ENCODE measurements around the gene UGT1A9.
"Not testable (repeated sequence)": the region's sequence is repeated elsewhere in the genome, so short reads cannot be mapped to it uniquely, and the experiment has no call there.

The UGT1A9 gene

GRCh38 chr2:233713262-233713615 is 41.5 kb downstream of the UGT1A9 start:
- no peak for DNase-seq

- no peak for DNase-seq
These were observed 42.4 kb downstream of the UGT1A9 start for GRCh38 chr2:233714121-233714520.

GRCh38 chr2:233718552-233718951 is 46.9 kb downstream of the UGT1A9 start, which contains the start of gene UGT1A4:
Gene UGT1A4 (plus strand): TSS chr2:233718736. CDS start chr2:233718821, 85 bp downstream.
- no peak for DNase-seq

DNA sequence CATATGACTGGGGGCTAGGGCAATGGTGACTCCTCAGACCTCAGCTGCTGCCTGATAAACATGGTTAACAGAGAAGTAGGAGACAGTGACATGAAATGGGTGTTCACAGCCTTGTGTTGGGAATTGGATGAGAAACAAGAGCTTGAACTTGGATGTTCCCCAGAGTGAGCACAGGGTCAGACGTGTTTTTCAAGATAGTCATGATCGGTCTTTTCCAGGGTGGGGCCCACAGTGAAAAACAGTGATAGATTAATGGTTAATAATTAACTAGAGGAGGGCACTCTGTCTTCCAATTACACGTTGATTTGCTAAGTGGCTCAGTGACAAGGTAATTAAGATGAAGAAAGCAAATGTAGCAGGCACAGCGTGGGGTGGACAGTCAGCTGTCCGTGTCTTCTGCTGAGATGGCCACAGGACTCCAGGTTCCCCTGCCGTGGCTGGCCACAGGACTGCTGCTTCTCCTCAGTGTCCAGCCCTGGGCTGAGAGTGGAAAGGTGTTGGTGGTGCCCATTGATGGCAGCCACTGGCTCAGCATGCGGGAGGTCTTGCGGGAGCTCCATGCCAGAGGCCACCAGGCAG is 57.1 kb downstream of the UGT1A9 start, which contains the start of gene UGT1A3:
Gene UGT1A3 (plus strand): TSS at position 320 of the 579 bp plus-strand sequence. CDS start 85 bp downstream, at position 405.
- no peak for DNase-seq

- not testable (repeated sequence) for DNase-seq
These were observed 65.4 kb downstream of the UGT1A9 start for GRCh38 chr2:233736868-233737653.

DNA sequence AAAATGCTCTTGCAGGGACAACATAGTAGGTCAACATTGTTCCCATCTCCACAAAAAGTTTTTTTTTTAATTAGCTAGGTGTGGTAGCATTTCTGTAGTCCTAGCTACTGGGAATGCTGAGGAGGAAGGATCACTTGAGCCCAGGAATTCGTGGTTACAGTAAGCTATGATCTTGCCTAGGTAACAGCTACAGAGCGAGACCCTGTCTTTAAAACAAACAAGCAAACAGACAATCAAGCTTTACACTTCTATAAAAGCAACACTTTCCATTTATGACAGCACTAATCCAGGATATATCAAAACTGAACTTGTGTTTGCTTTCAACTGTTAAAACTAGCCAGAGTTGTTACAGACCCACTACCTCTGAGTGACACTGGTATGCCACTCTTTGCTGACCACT is 69.2 kb downstream of the UGT1A9 start:
- no peak for DNase-seq

- no peak for DNase-seq
These were observed 72.0 kb downstream of the UGT1A9 start for GRCh38 chr2:233743464-233744259.

DNA sequence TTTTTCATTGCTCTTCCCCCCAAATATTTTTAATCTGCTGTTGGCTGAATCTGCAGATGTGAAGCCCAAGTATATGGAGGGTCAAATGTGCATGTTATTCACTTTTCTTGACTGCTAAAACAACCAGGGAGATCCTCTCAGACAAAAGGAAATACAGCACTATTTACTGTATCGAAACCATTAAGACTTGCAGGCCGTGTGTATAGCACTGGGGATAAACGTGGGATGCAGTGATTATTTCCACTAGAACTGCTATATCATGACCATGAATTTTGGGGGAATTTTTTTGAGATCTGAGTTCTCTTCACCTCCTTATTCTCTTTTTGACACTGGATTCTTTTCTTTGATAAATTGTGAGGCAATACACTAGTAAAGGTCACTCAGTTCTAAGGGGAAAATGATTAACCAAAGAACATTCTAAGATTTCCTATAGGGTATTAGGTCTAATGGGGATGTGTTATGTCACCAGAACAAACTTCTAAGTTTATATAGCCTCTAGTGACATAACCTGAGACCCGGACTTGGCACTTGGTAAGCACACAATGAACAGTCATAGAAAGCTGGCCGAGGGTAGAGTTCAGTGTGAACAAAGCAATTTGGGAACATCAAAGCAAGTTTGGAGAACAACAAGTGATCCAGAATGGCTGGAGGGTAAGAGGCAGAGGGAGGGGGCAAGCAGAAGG is 73.5 kb downstream of the UGT1A9 start:
- no peak for DNase-seq

DNA sequence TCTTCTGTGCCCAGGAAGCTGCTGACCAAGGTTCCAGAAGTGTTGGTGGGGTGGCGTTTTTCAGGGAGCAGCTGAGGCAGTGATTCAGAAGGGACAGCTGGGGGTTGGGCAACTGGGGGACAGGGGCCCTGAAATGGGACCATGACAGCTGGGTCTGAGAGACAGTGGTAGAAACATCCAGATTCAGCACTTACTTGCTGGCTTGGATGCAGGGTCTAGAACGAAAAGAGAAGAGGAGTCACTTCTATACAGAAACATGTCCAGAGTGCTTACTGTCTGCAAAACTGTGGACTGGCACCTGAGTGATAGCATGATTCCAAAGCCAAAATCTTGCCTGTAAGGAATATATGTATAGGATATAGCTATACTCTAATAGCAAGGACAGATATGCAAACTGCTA is 74.1 kb downstream of the UGT1A9 start:
- not testable (repeated sequence) for DNase-seq

- no peak for DNase-seq
These were observed 75.0 kb downstream of the UGT1A9 start for GRCh38 chr2:233746475-233747282.

- no peak for DNase-seq
These were observed 75.5 kb downstream of the UGT1A9 start for GRCh38 chr2:233747283-233747544.

GRCh38 chr2:233750689-233751088 is 79.0 kb downstream of the UGT1A9 start:
- DNase-seq: not testable (repeated sequence)

GRCh38 chr2:233751212-233752009 is 79.7 kb downstream of the UGT1A9 start:
- DNase-seq: not testable (repeated sequence)

- no peak for DNase-seq
These were observed 83.3 kb downstream of the UGT1A9 start for GRCh38 chr2:233754872-233755611.

DNA sequence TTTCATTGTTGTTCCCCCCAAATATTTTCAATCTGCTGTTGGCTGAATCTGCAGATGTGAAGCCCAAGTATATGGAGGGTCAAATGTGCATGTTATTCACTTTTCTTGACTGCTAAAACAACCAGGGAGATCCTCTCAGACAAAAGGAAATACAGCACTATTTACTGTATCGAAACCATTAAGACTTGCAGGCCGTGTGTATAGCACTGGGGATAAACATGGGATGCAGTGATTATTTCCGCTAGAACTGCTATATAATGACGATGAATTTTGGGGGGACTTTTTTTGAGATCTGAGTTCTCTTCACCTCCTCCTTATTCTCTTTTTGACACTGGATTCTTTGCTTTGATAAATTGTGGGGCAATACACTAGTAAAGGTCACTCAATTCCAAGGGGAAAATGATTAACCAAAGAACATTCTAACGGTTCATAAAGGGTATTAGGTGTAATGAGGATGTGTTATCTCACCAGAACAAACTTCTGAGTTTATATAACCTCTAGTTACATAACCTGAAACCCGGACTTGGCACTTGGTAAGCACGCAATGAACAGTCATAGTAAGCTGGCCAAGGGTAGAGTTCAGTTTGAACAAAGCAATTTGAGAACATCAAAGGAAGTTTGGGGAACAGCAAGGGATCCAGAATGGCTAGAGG is 84.9 kb downstream of the UGT1A9 start:
- DNase-seq: no peak

DNA sequence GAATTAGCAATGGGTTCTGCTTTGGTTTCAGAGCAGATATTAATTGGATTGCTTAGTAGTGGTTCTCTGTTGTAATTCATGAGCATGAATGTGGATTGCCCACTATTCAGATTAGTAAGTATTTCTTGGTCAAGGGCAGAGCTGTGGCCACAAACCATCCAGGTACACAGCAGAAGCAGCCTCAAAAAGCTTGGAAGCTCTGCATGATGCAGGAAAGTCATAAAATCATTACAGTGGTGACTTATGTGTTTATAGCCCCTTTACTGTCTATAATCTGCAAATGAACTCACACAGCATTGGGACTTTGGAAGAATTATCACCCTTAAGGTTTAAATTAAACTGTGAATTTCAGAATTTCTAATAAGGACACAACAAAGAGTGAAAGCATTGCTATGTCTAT is 86.4 kb downstream of the UGT1A9 start:
- no peak for DNase-seq

- DNase-seq: no peak
These were observed 87.2 kb downstream of the UGT1A9 start for GRCh38 chr2:233758849-233759248.

DNA sequence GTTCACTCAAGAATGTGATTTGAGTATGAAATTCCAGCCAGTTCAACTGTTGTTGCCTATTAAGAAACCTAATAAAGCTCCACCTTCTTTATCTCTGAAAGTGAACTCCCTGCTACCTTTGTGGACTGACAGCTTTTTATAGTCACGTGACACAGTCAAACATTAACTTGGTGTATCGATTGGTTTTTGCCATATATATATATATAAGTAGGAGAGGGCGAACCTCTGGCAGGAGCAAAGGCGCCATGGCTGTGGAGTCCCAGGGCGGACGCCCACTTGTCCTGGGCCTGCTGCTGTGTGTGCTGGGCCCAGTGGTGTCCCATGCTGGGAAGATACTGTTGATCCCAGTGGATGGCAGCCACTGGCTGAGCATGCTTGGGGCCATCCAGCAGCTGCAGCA is 88.3 kb downstream of the UGT1A9 start, which contains the start of gene UGT1A1:
Gene UGT1A1 (plus strand): TSS at position 228 of the 400 bp plus-strand sequence. CDS start 18 bp downstream, at position 246.
- no peak for DNase-seq

- DNase-seq: no peak
These were observed 89.5 kb downstream of the UGT1A9 start for GRCh38 chr2:233761040-233761769.

Data from CD4-positive, alpha-beta T cell treated with Interleukin-17A for 4 hours (primary cell).